Ectodermal cell (in vitro differentiated cells): Measurements from ENCODE around the gene KCNB1.

Experiments used
- H3K27ac ChIP-seq: 2 replicates; pipeline ENCODE4 v1.7.0; 2013; ENCODE audit warnings: mild to moderate bottlenecking, low read depth, low read length; ENCODE audit not compliant: insufficient read depth, poor library complexity, severe bottlenecking
- H3K27me3 ChIP-seq: 2 replicates; pipeline ENCODE4 v1.7.0; 2013; ENCODE audit warnings: mild to moderate bottlenecking, low read length; ENCODE audit not compliant: insufficient read depth, control insufficient read depth, poor library complexity, severe bottlenecking
- H3K36me3 ChIP-seq: one replicate; pipeline ENCODE4 v1.7.0; 2013; ENCODE audit warnings: low read length; ENCODE audit not compliant: control insufficient read depth, insufficient read depth
- H3K4me1 ChIP-seq: one replicate; pipeline ENCODE4 v1.7.0; 2013; ENCODE audit warnings: low read length; ENCODE audit not compliant: control insufficient read depth, insufficient read depth
- H3K4me3 ChIP-seq: 2 replicates; pipeline ENCODE4 v1.7.0; 2013; ENCODE audit warnings: low read depth, low read length, control low read depth; ENCODE audit not compliant: insufficient read depth
- H3K9me3 ChIP-seq: 2 replicates; pipeline ENCODE4 v1.7.0; 2013; ENCODE audit warnings: mild to moderate bottlenecking, low read length, moderate library complexity; ENCODE audit not compliant: control insufficient read depth
- WGBS, 2 experiments: methylation state at CpG; one replicate each; pipeline ENCODE4 v1.1.7; 2013; ENCODE audit warnings: missing lambda C conversion rate in 2 of 2; 5-methylcytosine and 5-hydroxymethylcytosine counted together

KCNB1 gene

GRCh38 chr20:49351775-49352174 is 130.7 kb downstream of the KCNB1 start:
- H3K36me3 ChIP-seq = no peaks in the 10 kb centered on the region
- H3K27me3 ChIP-seq = no peaks in the 10 kb centered on the region
- H3K4me3 ChIP-seq = no peak overlapping the region
- no peaks in the 10 kb centered on the region for H3K4me1 ChIP-seq
- 91 to 93% methylated on average over 4 of the region's 4 CpGs for WGBS, 2 experiments
- no peaks in the 10 kb centered on the region for H3K9me3 ChIP-seq
- no peak overlapping the region for H3K27ac ChIP-seq

GRCh38 chr20:49349694-49350252 is 132.7 kb downstream of the KCNB1 start:
- Histone ChIP-seq H3K36me3 (no peaks in the 10 kb centered on the region), H3K27ac (no peak overlapping the region), H3K4me1 (no peaks in the 10 kb centered on the region), H3K27me3 (no peaks in the 10 kb centered on the region), H3K9me3 (no peaks in the 10 kb centered on the region), H3K4me3 (no peak overlapping the region)
- WGBS, 2 experiments = 89 to 97% methylated on average over 3 of the region's 3 CpGs

- H3K9me3 ChIP-seq = no peaks in the 10 kb centered on the region
- H3K27ac ChIP-seq = no peak overlapping the region
- 97 to 98% methylated on average over 1 of the region's 1 CpG for WGBS, 2 experiments
- H3K4me3 ChIP-seq = no peak overlapping the region
- no peaks in the 10 kb centered on the region for H3K36me3 ChIP-seq
- no peaks in the 10 kb centered on the region for H3K27me3 ChIP-seq
- H3K4me1 ChIP-seq = no peaks in the 10 kb centered on the region
Observed at GRCh38 chr20:49349078-49349477, 133.4 kb downstream of the KCNB1 start.

- Histone ChIP-seq H3K27me3 (no peaks in the 10 kb centered on the region), H3K27ac (no peak overlapping the region), H3K36me3 (no peaks in the 10 kb centered on the region), H3K9me3 (no peaks in the 10 kb centered on the region), H3K4me3 (no peak overlapping the region), H3K4me1 (no peaks in the 10 kb centered on the region)
- WGBS, 2 experiments = 87 to 94% methylated on average over 3 to 4 of the region's 4 CpGs
Observed at GRCh38 chr20:49348563-49348962, 133.9 kb downstream of the KCNB1 start.

GRCh38 chr20:49347156-49347555 is 135.3 kb downstream of the KCNB1 start:
- WGBS, 2 experiments = 91% methylated on average over 9 of the region's 9 CpGs
- H3K27ac ChIP-seq = no peak overlapping the region

GRCh38 chr20:49346682-49347081 is 135.8 kb downstream of the KCNB1 start:
- no peaks in the 10 kb centered on the region for H3K36me3 ChIP-seq
- H3K4me1 ChIP-seq = no peaks in the 10 kb centered on the region
- no peak overlapping the region for H3K27ac ChIP-seq
- no peak overlapping the region for H3K4me3 ChIP-seq
- H3K9me3 ChIP-seq = no peaks in the 10 kb centered on the region
- no peaks in the 10 kb centered on the region for H3K27me3 ChIP-seq
- 78 to 88% methylated on average over 3 of the region's 3 CpGs for WGBS, 2 experiments

More at GRCh38 chr20:49347156-49347555, 135.3 kb downstream of the KCNB1 start:
- no peaks in the 10 kb centered on the region for H3K9me3 ChIP-seq
- no peaks in the 10 kb centered on the region for H3K36me3 ChIP-seq
- no peak overlapping the region for H3K4me3 ChIP-seq
- no peaks in the 10 kb centered on the region for H3K27me3 ChIP-seq
- no peaks in the 10 kb centered on the region for H3K4me1 ChIP-seq

- WGBS, 2 experiments = 85 to 86% methylated on average over 14 of the region's 14 CpGs
- Histone ChIP-seq H3K9me3 (no peaks in the 10 kb centered on the region), H3K4me3 (no peak overlapping the region), H3K27ac (no peak overlapping the region), H3K4me1 (no peaks in the 10 kb centered on the region), H3K36me3 (no peaks in the 10 kb centered on the region), H3K27me3 (no peaks in the 10 kb centered on the region)
Observed at GRCh38 chr20:49345524-49345923, 136.9 kb downstream of the KCNB1 start.

- WGBS, 2 experiments = 89 to 90% methylated on average over 9 of the region's 9 CpGs
- H3K4me3 ChIP-seq = no peak overlapping the region
- no peaks in the 10 kb centered on the region for H3K4me1 ChIP-seq
- H3K27ac ChIP-seq = no peak overlapping the region
- H3K36me3 ChIP-seq = no peaks in the 10 kb centered on the region
- H3K9me3 ChIP-seq = no peaks in the 10 kb centered on the region
- no peaks in the 10 kb centered on the region for H3K27me3 ChIP-seq
Observed at GRCh38 chr20:49344975-49345374, 137.5 kb downstream of the KCNB1 start.

- Histone ChIP-seq H3K36me3 (no peaks in the 10 kb centered on the region), H3K4me1 (no peaks in the 10 kb centered on the region), H3K4me3 (no peak overlapping the region), H3K27me3 (no peaks in the 10 kb centered on the region), H3K27ac (no peak overlapping the region), H3K9me3 (no peaks in the 10 kb centered on the region)
- 90 to 92% methylated on average over 2 of the region's 2 CpGs for WGBS, 2 experiments
Observed at GRCh38 chr20:49344140-49344539, 138.3 kb downstream of the KCNB1 start.

GRCh38 chr20:49343246-49343645 is 139.2 kb downstream of the KCNB1 start:
- Histone ChIP-seq H3K27me3 (no peaks in the 10 kb centered on the region), H3K4me3 (no peak overlapping the region), H3K4me1 (no peaks in the 10 kb centered on the region), H3K36me3 (no peaks in the 10 kb centered on the region), H3K27ac (no peak overlapping the region), H3K9me3 (no peaks in the 10 kb centered on the region)
- 84 to 85% methylated on average over 9 of the region's 9 CpGs for WGBS, 2 experiments
